Mucosa of descending colon (tissue), 3 donors: Measurements from ENCODE around the gene IL17D. TPM values are rescaled to one million over a fixed set of nuclear protein-coding genes. Genes with fewer than 3 reads are reported as not detected.
A peak's percentile ranks its signal among the peaks of the same experiment; 100 is the strongest.
"Not testable (repeated sequence)": the region's sequence is repeated elsewhere in the genome, so short reads cannot be mapped to it uniquely, and the experiment has no call there.

Source experiments
- ATAC-seq: fragments of 200-7000 bp; cut with Tn5 transposase; one replicate; pipeline ENCODE4 v1.9.1; 2020; ENCODE audit warnings: mild to moderate bottlenecking, moderate library complexity
- DNase-seq, 3 donors: peaks; one replicate each; pipeline ENCODE4 v3.0.0-alpha.2; 2020
- H3K36me3 ChIP-seq: fragments of 200-600 bp; one replicate; pipeline ENCODE4 v1.8.0; 2021; ENCODE audit warnings: low read depth, mild to moderate bottlenecking
- H3K4me1 ChIP-seq: fragments of 200-600 bp; one replicate; pipeline ENCODE4 v1.8.0; 2021; ENCODE audit warnings: low read depth, mild to moderate bottlenecking
- H3K4me3 ChIP-seq: fragments of 200-600 bp; one replicate; pipeline ENCODE4 v1.8.0; 2021; ENCODE audit warnings: mild to moderate bottlenecking
- H3K9me3 ChIP-seq: fragments of 200-600 bp; one replicate; pipeline ENCODE4 v1.8.0; 2021; ENCODE audit warnings: mild to moderate bottlenecking
- intact Hi-C, 2 donors: fragments of 100-400 bp; cut with DNase I in 1 of 2; cut with micrococcal nuclease in 1 of 2; formaldehyde crosslinking; loops; one replicate each; pipeline versions ENCODE4 v1.11.0 to v1.11.1; 2022; cut with DNase I, micrococcal nuclease
- total RNA-seq, 3 donors: library from RNA; stranded (reverse); fragmentation: NEBNext Ultra II Directional in 2 of 3; extraction: Animal tissue kit (Norgen Biotek cat#: 25700) in 2 of 3; gene quantifications; one replicate each; pipeline versions ENCODE4 v1.2.1 to v1.2.4, GENCODE V29; 2021 to 2023
- TF ChIP-seq, protein P1 (sequence below): fragments of 200-600 bp; IDR thresholded peaks from one replicate; pipeline ENCODE4 v1.8.0; 2022; ENCODE audit warnings: antibody characterized with exemption, mild to moderate bottlenecking
- donor health status: DM: no; HTN: no; CAD: no; lungs with moderate emphysema.
- donor health status: DM: no; HTN: no; CAD: no.
- donor health status: DM: no; HTN: yes; CAD: no.

The IL17D gene
- total RNA-seq, 3 donors from 2014 or later = 0.41 to 1.5 (median 0.41) TPM

DNA sequence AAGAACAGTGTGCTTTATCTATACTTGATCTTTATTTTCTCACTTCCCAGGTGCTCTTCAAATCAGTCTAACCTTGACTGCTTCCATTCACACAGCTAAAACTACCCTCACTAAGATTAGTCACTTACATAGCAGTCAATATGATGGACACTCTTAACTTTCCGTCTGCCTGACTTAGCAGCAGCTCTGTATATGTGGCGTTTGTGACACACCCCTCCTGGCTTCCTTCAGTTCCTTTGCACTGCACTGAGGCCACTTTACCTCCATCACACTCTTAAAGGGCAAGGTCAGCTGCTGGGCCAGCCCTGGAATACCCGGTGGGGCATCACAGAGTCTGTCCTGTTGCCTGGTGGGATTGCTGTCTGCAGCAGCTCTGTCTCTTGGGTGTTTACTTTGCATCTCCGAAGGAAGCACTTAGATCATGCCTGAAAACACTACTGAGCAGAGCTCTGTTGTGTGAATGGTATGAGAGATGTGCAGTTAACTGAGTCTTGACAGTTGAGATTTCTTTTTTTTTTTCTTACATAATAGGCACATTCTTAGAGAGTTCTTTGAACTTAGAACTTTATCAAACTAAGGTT, 35.6 kb upstream of the IL17D start:
- intact Hi-C loops = no loop called here
- ATAC-seq (no peak), DNase-seq (no peak)
- no peaks in the 10 kb centered on the region for H3K4me1 ChIP-seq
- H3K9me3 ChIP-seq = no peaks in the 10 kb centered on the region
- H3K36me3 ChIP-seq = no peaks in the 10 kb centered on the region
- TF ChIP-seq, protein P1, sequence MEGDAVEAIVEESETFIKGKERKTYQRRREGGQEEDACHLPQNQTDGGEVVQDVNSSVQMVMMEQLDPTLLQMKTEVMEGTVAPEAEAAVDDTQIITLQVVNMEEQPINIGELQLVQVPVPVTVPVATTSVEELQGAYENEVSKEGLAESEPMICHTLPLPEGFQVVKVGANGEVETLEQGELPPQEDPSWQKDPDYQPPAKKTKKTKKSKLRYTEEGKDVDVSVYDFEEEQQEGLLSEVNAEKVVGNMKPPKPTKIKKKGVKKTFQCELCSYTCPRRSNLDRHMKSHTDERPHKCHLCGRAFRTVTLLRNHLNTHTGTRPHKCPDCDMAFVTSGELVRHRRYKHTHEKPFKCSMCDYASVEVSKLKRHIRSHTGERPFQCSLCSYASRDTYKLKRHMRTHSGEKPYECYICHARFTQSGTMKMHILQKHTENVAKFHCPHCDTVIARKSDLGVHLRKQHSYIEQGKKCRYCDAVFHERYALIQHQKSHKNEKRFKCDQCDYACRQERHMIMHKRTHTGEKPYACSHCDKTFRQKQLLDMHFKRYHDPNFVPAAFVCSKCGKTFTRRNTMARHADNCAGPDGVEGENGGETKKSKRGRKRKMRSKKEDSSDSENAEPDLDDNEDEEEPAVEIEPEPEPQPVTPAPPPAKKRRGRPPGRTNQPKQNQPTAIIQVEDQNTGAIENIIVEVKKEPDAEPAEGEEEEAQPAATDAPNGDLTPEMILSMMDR = no peak
- no peak overlapping the region for H3K4me3 ChIP-seq

DNA sequence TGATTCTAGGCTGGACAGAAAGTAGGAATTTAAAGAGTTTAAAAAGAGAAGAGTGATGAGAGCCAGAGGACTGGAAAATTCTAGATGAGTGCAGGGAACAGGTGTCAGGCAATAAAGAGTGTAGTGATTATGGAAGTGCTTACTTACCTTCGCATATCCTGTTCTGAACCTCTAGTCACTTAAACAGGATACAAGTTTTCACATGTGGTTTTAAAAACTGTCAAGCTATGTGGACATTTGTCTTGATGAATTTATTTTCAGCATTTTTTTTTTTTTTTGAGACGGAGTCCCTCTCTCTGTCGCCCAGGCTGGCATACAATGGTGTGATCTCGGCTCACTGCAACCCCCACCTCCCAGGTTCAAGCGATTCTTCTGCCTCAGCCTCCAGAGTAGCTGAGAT, 34.3 kb upstream of the IL17D start:
- no peak for ATAC-seq

DNA sequence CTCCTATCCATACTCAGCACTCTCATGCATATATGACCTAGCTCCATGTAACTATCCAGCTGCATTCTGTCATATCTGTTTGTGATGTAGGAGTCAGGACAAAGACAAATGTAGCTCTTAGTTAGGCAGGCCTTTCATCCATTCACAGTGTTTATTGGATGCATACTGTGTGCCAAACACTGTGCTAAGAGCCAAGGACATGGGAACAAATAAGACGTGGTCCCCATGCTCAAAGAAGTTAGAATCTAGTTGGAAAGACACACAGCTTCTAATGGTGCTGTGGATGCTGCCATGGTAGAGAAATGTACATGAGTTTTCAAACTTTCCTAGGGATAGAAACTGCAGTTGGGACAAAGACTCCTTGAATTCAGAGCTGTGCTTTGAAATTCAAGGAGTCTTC, 31.7 kb upstream of the IL17D start:
- TF ChIP-seq, protein P1 = no peak
- intact Hi-C loops = no loop called here
- H3K4me3 ChIP-seq = no peak overlapping the region
- peaks cover 3% of the 10 kb centered on the region for H3K4me1 ChIP-seq
- no peak for ATAC-seq
- H3K36me3 ChIP-seq = no peaks in the 10 kb centered on the region
- H3K9me3 ChIP-seq = no peaks in the 10 kb centered on the region
- DNase-seq = no peak

More for the DNA sequence above, 34.3 kb upstream of the IL17D start:
- TF ChIP-seq, protein P1 = no peak
- Histone ChIP-seq H3K9me3 (no peaks in the 10 kb centered on the region), H3K36me3 (no peaks in the 10 kb centered on the region), H3K4me1 (no peaks in the 10 kb centered on the region), H3K4me3 (no peak overlapping the region)
- no peak for DNase-seq
- intact Hi-C loops = no loop called here

DNA sequence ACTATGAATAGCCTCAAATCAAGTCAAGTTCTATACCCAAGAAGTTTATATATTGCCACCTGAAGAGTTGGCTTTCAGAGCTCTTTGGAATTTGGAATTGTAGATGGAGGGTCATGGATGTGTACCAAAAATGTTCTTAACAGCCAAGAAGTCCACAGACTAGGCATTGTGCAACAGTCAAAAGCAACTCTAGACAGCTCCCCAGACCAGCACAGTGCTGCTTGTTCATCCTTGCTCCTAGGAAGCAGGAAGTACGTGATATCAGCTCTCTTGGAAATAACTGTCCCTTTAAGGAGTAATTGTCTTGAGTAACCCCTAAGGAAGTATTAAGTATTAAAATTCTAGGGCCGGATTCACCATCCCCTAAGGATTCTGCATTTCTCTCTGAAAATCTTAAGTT, 30.7 kb upstream of the IL17D start:
- Histone ChIP-seq H3K9me3 (no peaks in the 10 kb centered on the region), H3K4me3 (no peak overlapping the region), H3K4me1 (peaks cover 3% of the 10 kb centered on the region), H3K36me3 (no peaks in the 10 kb centered on the region)
- TF ChIP-seq, protein P1 = no peak
- intact Hi-C loops = no loop called here
- ATAC-seq (no peak), DNase-seq (no peak)

DNA sequence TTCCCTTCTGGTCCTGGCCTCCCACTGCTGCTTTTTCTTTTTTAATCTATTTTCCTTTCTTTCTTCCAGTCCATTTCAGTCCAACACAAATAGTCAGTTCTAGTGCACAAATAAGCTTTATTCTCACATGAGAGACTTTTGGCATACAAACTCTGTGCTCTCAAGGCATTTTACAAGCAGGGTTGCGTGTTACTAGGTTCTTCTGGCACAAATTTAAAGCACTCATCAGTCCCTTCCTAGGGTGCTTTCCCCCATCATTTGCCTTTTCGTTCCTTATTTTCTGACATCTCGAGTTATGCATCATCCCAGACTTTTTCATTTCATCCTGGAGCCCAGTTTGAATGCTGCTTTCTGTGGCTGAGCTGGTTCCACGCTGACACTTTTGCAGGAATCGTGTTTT, 29.8 kb upstream of the IL17D start:
- intact Hi-C loops = no loop called here
- H3K36me3 ChIP-seq = no peaks in the 10 kb centered on the region
- H3K4me1 ChIP-seq = peaks cover 3% of the 10 kb centered on the region
- TF ChIP-seq, protein P1 = no peak
- no peaks in the 10 kb centered on the region for H3K9me3 ChIP-seq
- ATAC-seq (no peak), DNase-seq (no peak)
- no peak overlapping the region for H3K4me3 ChIP-seq

DNA sequence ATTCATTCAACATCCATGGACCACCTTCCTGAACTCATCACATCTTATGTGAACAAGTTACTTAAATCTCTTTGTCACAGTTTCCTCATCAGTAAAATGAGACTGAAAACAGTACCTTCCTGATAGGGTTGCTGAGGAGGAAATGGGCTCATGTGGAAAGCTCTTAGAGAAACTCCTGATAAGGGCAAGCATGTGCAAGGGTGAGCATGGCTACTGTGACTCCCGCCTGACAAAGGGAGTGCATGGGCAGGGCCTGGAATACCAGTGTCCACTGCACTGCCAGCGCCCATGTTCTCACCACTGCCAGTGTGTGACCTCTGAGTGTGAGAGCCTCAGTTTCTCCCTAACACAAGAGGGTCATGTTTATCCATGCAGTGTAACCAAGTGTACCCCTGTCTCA, 27.3 kb upstream of the IL17D start:
- H3K4me1 ChIP-seq = peaks cover 3% of the 10 kb centered on the region
- TF ChIP-seq, protein P1 = no peak
- no peaks in the 10 kb centered on the region for H3K9me3 ChIP-seq
- H3K36me3 ChIP-seq = no peaks in the 10 kb centered on the region
- ATAC-seq (peak; percentile 79), DNase-seq (no peak)
- intact Hi-C loops = no loop called here
- no peak overlapping the region for H3K4me3 ChIP-seq

DNA sequence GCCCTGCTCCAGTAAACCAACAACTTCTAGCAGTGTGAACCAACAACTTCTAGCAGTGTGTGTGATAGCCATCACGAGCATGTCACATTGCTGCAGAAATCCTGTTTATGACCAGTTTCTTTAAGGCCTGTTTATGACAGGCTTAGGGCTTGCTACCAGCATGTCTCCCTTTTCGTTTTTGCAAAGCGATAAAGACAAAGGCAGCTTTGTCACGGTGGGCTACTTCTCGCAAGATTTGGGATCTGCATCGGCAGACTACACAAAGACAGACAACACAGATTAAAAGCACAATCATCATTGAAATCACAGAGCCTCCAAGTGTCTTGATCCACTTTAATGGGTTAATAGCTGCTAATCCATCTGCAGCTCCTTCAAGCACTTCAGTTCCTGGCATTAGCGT, 24.9 kb upstream of the IL17D start:
- H3K4me1 ChIP-seq, intact Hi-C loops, H3K9me3 ChIP-seq, H3K36me3 ChIP-seq, DNase-seq, H3K4me3 ChIP-seq, ATAC-seq: not testable (repeated sequence)
